BLaER1 treated with 17β-estradiol and CSF1 and Interleukin-3, amounts not matched to agents 10 nM and 100 nM (cell line): ENCODE results near the gene CTH.
"Not testable (repeated sequence)": the region's sequence is repeated elsewhere in the genome, so short reads cannot be mapped to it uniquely, and the experiment has no call there.

Experiments used
- H3K27ac ChIP-seq, 11 experiments: shearing (Covaris generic); formaldehyde crosslinking; 2 replicates each; pipeline ENCODE4 v1.8.1; 2022
- H3K27me3 ChIP-seq, 11 experiments: shearing (Covaris generic); formaldehyde crosslinking; 2 replicates each; pipeline ENCODE4 v1.8.1; 2022
- H3K36me3 ChIP-seq, 11 experiments: shearing (Covaris generic); formaldehyde crosslinking; 2 replicates each; pipeline ENCODE4 v1.8.1; 2022
- H3K4me1 ChIP-seq, 10 experiments: shearing (Covaris generic); formaldehyde crosslinking; 2 replicates each; pipeline ENCODE4 v1.8.1; 2022
- H3K4me2 ChIP-seq, 11 experiments: shearing (Covaris generic); formaldehyde crosslinking; 2 replicates each; pipeline ENCODE4 v1.8.1; 2022
- H3K4me3 ChIP-seq, 10 experiments: shearing (Covaris generic); formaldehyde crosslinking; 2 replicates each; pipeline ENCODE4 v1.8.1; 2022
- H3K9ac ChIP-seq, 11 experiments: shearing (Covaris generic); formaldehyde crosslinking; 2 replicates each; pipeline ENCODE4 v1.8.1; 2022
- H3K9me3 ChIP-seq, 11 experiments: shearing (Covaris generic); formaldehyde crosslinking; replicated peaks in 1 of 11; 2 replicates each; pipeline ENCODE4 v1.8.1; 2022
- H4K20me1 ChIP-seq, 11 experiments: shearing (Covaris generic); formaldehyde crosslinking; 2 replicates each; pipeline ENCODE4 v1.8.1; 2022
- Cebpa-rat ChIP-seq, 11 experiments: shearing (Covaris generic); IDR thresholded peaks; 2 replicates each; pipeline ENCODE4 v1.8.1; 2022

The CTH gene

GRCh38 chr1:70440642-70441391, 29.7 kb downstream of the CTH start:
- H3K27ac ChIP-seq = no peak overlapping the region

DNA sequence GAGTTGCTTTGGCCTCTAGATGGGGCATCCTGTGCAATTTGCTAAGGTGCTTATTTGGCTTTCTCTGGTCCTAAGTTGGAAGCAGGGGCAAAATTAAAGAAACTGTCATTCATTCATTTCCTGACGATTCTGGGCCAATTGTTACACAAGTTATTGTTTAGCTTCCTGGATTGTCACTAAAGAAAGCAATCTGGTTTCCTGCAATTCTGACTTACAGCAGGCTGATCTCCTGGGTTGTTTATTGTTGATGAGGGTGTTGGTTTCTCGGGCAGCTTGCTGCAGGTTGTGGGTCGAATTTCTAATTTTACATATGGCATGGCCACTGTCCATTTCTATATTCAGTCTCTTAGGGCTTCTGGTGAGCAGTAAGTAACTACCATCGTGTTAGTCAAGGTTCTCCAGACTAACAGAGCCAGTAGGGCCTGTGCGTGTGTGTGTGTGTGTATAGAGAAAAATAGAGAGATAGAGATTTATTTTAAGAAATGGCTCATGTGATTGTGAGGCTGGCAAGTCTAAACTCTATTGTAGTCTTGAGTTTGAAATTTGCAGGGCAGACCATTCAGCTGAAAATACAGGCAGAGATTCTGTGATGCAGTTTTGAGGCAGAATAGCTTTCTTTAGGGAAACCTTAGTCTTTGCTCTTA, 30.4 kb downstream of the CTH start:
- no peak overlapping the region for H3K9ac ChIP-seq
- H3K27ac ChIP-seq = no peak overlapping the region
- no peaks in the 10 kb centered on the region for H3K27me3 ChIP-seq
- H3K4me3 ChIP-seq = no peak overlapping the region
- H3K9me3 ChIP-seq = no peaks in the 10 kb centered on the region
- no peak overlapping the region for H3K4me2 ChIP-seq
- no peaks in the 10 kb centered on the region for H3K4me1 ChIP-seq
- TF ChIP-seq Cebpa-rat (IDR thresholded peaks at IDR 0.05) = no peak
- H3K36me3 ChIP-seq = no peaks in the 10 kb centered on the region
- no peaks in the 10 kb centered on the region for H4K20me1 ChIP-seq

More at GRCh38 chr1:70440642-70441391, 29.7 kb downstream of the CTH start:
- no peak overlapping the region for H3K4me2 ChIP-seq
- H3K4me1 ChIP-seq = no peaks in the 10 kb centered on the region
- H3K27me3 ChIP-seq = no peaks in the 10 kb centered on the region
- H3K9ac ChIP-seq = no peak overlapping the region
- no peaks in the 10 kb centered on the region for H4K20me1 ChIP-seq
- no peaks in the 10 kb centered on the region; a peak in 1 of 22 replicates for H3K36me3 ChIP-seq
- no peaks in the 10 kb centered on the region for H3K9me3 ChIP-seq
- TF ChIP-seq Cebpa-rat (IDR thresholded peaks at IDR 0.05) = no peak
- H3K4me3 ChIP-seq = no peak overlapping the region

DNA sequence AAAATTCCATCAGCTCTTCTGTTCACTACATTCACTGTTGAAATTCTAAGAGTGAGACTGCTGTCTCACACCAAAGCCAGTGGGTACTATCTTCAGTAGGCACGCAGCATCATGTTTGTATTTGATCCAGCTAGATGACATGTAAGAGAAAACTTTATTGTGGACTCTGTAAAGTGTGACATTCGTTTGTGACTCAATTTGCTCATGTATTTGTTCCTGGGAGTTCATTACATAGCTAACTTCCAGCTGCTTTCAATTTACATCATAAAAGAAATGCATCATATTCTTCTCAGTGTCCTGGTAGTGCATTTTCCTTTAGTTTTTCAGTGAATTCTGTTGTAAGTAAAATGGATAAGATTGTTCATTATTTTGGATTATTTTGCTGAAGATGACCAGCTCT, 31.4 kb downstream of the CTH start:
- Histone ChIP-seq H3K27ac (no peak overlapping the region), H3K4me3 (no peak overlapping the region), H3K27me3 (no peaks in the 10 kb centered on the region), H3K9me3 (no peaks in the 10 kb centered on the region), H4K20me1 (no peaks in the 10 kb centered on the region), H3K9ac (no peak overlapping the region), H3K4me1 (no peaks in the 10 kb centered on the region), H3K36me3 (no peaks in the 10 kb centered on the region), H3K4me2 (no peak overlapping the region)
- TF ChIP-seq Cebpa-rat (IDR thresholded peaks at IDR 0.05) = no peak

- H3K4me3 ChIP-seq = no peak overlapping the region
- TF ChIP-seq Cebpa-rat (IDR thresholded peaks at IDR 0.05) = no peak
- H3K4me1 ChIP-seq = no peaks in the 10 kb centered on the region
- no peaks in the 10 kb centered on the region for H4K20me1 ChIP-seq
- H3K4me2 ChIP-seq = no peak overlapping the region
- no peak overlapping the region for H3K9ac ChIP-seq
- H3K27me3 ChIP-seq = no peaks in the 10 kb centered on the region
- no peak overlapping the region for H3K27ac ChIP-seq
- no peaks in the 10 kb centered on the region for H3K36me3 ChIP-seq
- H3K9me3 ChIP-seq = no peaks in the 10 kb centered on the region
Measured at GRCh38 chr1:70443739-70444138, 32.7 kb downstream of the CTH start.

GRCh38 chr1:70449049-70449448, 38.0 kb downstream of the CTH start:
- Histone ChIP-seq H3K27me3 (no peaks in the 10 kb centered on the region), H3K36me3 (no peaks in the 10 kb centered on the region), H3K27ac (no peak overlapping the region), H3K9ac (no peak overlapping the region), H3K4me2 (no peak overlapping the region), H3K4me1 (no peaks in the 10 kb centered on the region), H4K20me1 (no peaks in the 10 kb centered on the region), H3K4me3 (no peak overlapping the region), H3K9me3 (no peaks in the 10 kb centered on the region)
- TF ChIP-seq Cebpa-rat (IDR thresholded peaks at IDR 0.05) = no peak

DNA sequence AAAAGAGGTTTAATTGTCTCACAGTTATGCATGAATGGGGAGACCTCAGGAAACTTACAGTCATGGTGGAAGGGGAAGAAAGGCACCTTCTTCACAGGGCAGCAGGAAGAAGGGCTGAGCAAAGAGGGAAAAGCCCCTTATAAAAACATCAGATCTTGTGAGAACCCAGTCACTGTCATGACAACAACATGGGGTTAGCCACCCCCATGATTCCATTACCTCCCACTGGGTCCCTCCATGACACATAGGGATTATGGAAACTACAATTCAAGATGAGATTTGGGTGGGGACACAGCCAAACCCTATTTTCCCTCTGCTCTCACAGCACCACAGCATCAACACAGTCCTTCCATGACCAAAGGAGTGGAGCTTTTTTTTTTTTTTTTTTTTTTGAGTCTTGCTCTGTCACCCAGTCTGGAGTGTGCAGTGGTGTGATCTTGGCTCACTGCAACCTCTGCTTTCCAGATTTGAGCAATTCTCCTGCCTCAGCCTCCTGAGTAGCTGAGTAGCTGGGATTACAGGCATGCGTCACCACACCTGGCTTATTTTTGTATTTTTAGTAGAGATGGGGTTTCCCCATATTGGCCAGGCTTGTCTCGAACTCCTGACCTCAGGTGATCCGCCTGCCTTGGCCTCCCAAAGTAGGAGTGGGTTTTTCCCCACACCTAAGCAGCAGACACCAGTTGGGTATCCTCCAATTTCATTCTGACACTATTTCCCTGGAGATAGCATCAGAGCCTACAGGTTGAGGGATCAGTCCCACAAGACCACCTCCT, 41.3 kb downstream of the CTH start:
- H4K20me1 ChIP-seq, H3K9me3 ChIP-seq, H3K9ac ChIP-seq, H3K36me3 ChIP-seq, H3K4me1 ChIP-seq, H3K4me3 ChIP-seq, H3K27ac ChIP-seq, H3K27me3 ChIP-seq, H3K4me2 ChIP-seq: not testable (repeated sequence)

DNA sequence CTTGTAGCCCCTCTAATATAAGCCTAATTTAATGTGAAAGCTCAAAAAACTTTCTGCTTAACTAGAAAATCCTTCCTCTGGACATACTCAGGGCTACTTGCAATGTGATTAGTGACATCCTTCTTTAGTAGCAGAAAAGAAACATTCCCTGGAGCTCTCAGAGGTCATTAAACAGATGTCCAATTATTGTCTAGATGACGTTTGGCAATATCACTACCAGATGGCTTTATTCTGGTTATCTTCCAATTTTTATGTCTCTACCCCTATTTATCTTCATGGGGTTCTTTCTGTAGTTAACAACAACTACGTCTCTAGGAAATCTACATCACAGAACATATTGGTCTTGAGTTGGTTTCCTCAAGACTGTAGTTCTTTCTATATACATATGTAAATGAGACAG, 44.2 kb downstream of the CTH start:
- no peak for TF ChIP-seq Cebpa-rat (IDR thresholded peaks at IDR 0.05)
- H3K4me1 ChIP-seq = no peaks in the 10 kb centered on the region
- peaks cover 0 to 7% (median 0%) of the 10 kb centered on the region in 11 experiments; a peak in 3 of 22 replicates for H3K9me3 ChIP-seq
- no peaks in the 10 kb centered on the region for H4K20me1 ChIP-seq
- H3K27ac ChIP-seq = no peak overlapping the region
- H3K4me3 ChIP-seq = no peak overlapping the region
- H3K4me2 ChIP-seq = no peak overlapping the region
- no peaks in the 10 kb centered on the region for H3K27me3 ChIP-seq
- no peak overlapping the region for H3K9ac ChIP-seq
- no peaks in the 10 kb centered on the region for H3K36me3 ChIP-seq

GRCh38 chr1:70458131-70458530, 47.1 kb downstream of the CTH start:
- Histone ChIP-seq H3K4me3 (no peak overlapping the region), H3K27ac (no peak overlapping the region), H3K9ac (no peak overlapping the region), H3K27me3 (no peaks in the 10 kb centered on the region), H3K4me1 (no peaks in the 10 kb centered on the region), H3K36me3 (no peaks in the 10 kb centered on the region), H3K9me3 (peaks cover 0 to 7% (median 0%) of the 10 kb centered on the region in 11 experiments; a peak in 3 of 22 replicates), H3K4me2 (no peak overlapping the region), H4K20me1 (no peaks in the 10 kb centered on the region)
- TF ChIP-seq Cebpa-rat (IDR thresholded peaks at IDR 0.05) = no peak

DNA sequence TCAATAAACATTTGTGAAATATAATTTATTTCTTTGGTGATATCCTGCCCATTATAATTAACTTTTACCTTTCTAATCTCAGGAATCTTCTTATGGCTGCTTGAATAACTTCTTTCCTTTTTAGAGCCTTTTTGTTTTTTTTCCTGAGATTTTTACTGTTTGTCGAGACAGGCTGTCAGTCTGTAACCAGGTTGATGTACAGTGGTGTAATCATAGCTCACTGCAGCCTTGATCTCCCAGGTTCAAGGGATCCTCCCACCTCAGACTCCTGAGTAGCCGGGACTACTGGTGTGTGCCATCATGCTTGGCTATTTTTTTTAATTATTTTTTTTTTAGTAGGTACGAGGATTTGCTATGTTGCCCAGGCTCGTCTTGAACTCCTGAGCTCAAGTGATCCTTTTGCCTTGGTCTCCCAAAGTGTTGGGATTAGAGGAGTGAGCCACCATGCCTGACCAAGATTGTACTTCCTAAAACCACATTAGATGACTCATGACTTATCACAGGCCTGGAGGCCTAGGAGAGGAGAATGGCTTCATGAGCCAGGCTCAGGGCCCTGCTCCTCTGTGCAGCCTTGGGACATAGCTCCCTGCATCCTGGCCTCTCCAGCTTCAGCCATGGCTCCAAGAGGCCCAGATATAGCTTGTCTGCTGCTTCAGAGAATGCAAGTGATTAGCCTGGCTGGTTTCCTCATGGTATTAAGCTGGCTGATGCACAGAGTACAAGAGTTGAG, 48.6 kb downstream of the CTH start:
- Histone ChIP-seq H3K4me1 (no peaks in the 10 kb centered on the region), H3K4me2 (no peak overlapping the region), H3K27ac (no peak overlapping the region)

GRCh38 chr1:70460740-70461713, 50.0 kb downstream of the CTH start:
- H3K4me2 ChIP-seq, H3K9me3 ChIP-seq, H3K27ac ChIP-seq, H3K36me3 ChIP-seq, H4K20me1 ChIP-seq, H3K4me3 ChIP-seq, H3K4me1 ChIP-seq, H3K9ac ChIP-seq, H3K27me3 ChIP-seq: not testable (repeated sequence)

More for the DNA sequence above, 48.6 kb downstream of the CTH start:
- no peak overlapping the region for H3K9ac ChIP-seq
- no peaks in the 10 kb centered on the region for H3K27me3 ChIP-seq
- peaks cover 0 to 7% (median 0%) of the 10 kb centered on the region in 11 experiments; a peak in 3 of 22 replicates for H3K9me3 ChIP-seq
- H3K4me3 ChIP-seq = no peak overlapping the region
- no peak for TF ChIP-seq Cebpa-rat (IDR thresholded peaks at IDR 0.05)
- no peaks in the 10 kb centered on the region for H3K36me3 ChIP-seq
- no peaks in the 10 kb centered on the region for H4K20me1 ChIP-seq
